Cardiac septum (tissue), 1 donor: ENCODE measurements around the gene COL4A2. TPM values are rescaled to one million over a fixed set of nuclear protein-coding genes. Genes with fewer than 3 reads are reported as not detected.

Source experiments
- DNase-seq: peaks from one replicate; pipeline ENCODE4 v3.0.0-alpha.2; 2020; ENCODE audit warnings: low spot score
- intact Hi-C: fragments of 100-400 bp; cut with DNase I; formaldehyde crosslinking; loops from one replicate; pipeline ENCODE4 v1.14.0; 2022
- total RNA-seq: library from RNA; stranded (reverse); fragmentation: NEBNext Ultra II Directional; extraction: Animal tissue kit (Norgen Biotek cat#: 25700); gene quantifications from one replicate; pipeline ENCODE4 v1.2.1, GENCODE V29; 2021
- donor health status: DM: no; HTN: no; CAD: no.

COL4A2 gene
- total RNA-seq, 1 donor from 2014 or later = 165 TPM

- intact Hi-C loops = no loop called here
- no peak for DNase-seq
Observed at GRCh38 chr13:110285991-110286832, 20.9 kb upstream of the COL4A2 start.

- no peak for DNase-seq
- intact Hi-C loops = no loop called here
Observed at GRCh38 chr13:110286833-110287819, 20.0 kb upstream of the COL4A2 start.

- intact Hi-C loops = no loop called here
Observed at GRCh38 chr13:110289174-110289573, 17.9 kb upstream of the COL4A2 start.

GRCh38 chr13:110289661-110290060 is 17.4 kb upstream of the COL4A2 start:
- intact Hi-C loops = no loop called here
- no peak for DNase-seq

More at GRCh38 chr13:110289174-110289573, 17.9 kb upstream of the COL4A2 start:
- no peak for DNase-seq

GRCh38 chr13:110290153-110290552 is 16.9 kb upstream of the COL4A2 start:
- no peak for DNase-seq
- intact Hi-C loops = no loop called here

- no peak for DNase-seq
- intact Hi-C loops = no loop called here
Observed at GRCh38 chr13:110290826-110291225, 16.3 kb upstream of the COL4A2 start.

GRCh38 chr13:110291286-110291685 is 15.8 kb upstream of the COL4A2 start:
- no peak for DNase-seq
- intact Hi-C loops = no loop called here

- no peak for DNase-seq
- intact Hi-C loops = no loop called here
Observed at GRCh38 chr13:110293037-110293436, 14.0 kb upstream of the COL4A2 start.

- intact Hi-C loops = no loop called here
- DNase-seq = no peak
Observed at GRCh38 chr13:110293649-110294048, 13.4 kb upstream of the COL4A2 start.

GRCh38 chr13:110294146-110294545 is 12.9 kb upstream of the COL4A2 start:
- DNase-seq = no peak
- intact Hi-C loops = no loop called here

- intact Hi-C loops = no loop called here
- DNase-seq = no peak
Observed at GRCh38 chr13:110294622-110295021, 12.5 kb upstream of the COL4A2 start.

GRCh38 chr13:110297011-110297410 is 10.1 kb upstream of the COL4A2 start:
- intact Hi-C loops = no loop called here
- DNase-seq = no peak

- DNase-seq = no peak
- intact Hi-C loops = no loop called here
Observed at GRCh38 chr13:110297766-110298504, 9.1 kb upstream of the COL4A2 start.

GRCh38 chr13:110298505-110299282 is 8.4 kb upstream of the COL4A2 start:
- DNase-seq = no peak
- intact Hi-C loops = no loop called here

- intact Hi-C loops = no loop called here
- no peak for DNase-seq
Observed at GRCh38 chr13:110299283-110299840, 7.7 kb upstream of the COL4A2 start.

- DNase-seq = no peak
- intact Hi-C loops = loop anchor here (5.0 kb wide), 1 partner anchor 33 kb away; no protein-coding TSS in a partner anchor
Observed at GRCh38 chr13:110300090-110300815, 6.8 kb upstream of the COL4A2 start.

- intact Hi-C loops = loop anchor here (5.0 kb wide), 1 partner anchor 34 kb away; no protein-coding TSS in a partner anchor
- no peak for DNase-seq
Observed at GRCh38 chr13:110301083-110301482, 6.0 kb upstream of the COL4A2 start.
